Measurements from ENCODE around the gene IQSEC1. TPM values are rescaled to one million over a fixed set of nuclear protein-coding genes. Genes with fewer than 3 reads are reported as not detected.

IQSEC1 gene
- polyA plus RNA-seq, 2 of the 4 experiments (the other 2 are of a cell fraction) = 3.7 to 10.7 TPM

GRCh38 chr3:12898290-12898964, 174.8 kb downstream of the IQSEC1 start:
- no peak overlapping the region for H3K27ac ChIP-seq
- TF ChIP-seq KDM1A (IDR thresholded peaks at IDR 0.05; ENCODE audit: low read depth) (no peak), POLR2A (IDR thresholded peaks at IDR 0.05; ENCODE audit: low read length) (no peak), ZFP36 (IDR thresholded peaks at IDR 0.05; ENCODE audit: borderline replicate concordance, partially characterized antibody) (no peak), HES2 (IDR thresholded peaks at IDR 0.05) (no peak), ZSCAN20 (CRISPR knock-in tag; IDR thresholded peaks at IDR 0.05) (no peak), CHD4 (IDR thresholded peaks at IDR 0.05; ENCODE audit: borderline replicate concordance) (no peak), MYC (IDR thresholded peaks at IDR 0.05; ENCODE audit: borderline replicate concordance, low read length) (no peak), RCOR1 (IDR thresholded peaks at IDR 0.05; ENCODE audit: low read depth, low read length) (no peak), EHF (CRISPR knock-in tag; IDR thresholded peaks at IDR 0.05) (no peak), HOXA7 (CRISPR knock-in tag; IDR thresholded peaks at IDR 0.05) (no peak)
- TF ChIP-seq, protein P1, sequence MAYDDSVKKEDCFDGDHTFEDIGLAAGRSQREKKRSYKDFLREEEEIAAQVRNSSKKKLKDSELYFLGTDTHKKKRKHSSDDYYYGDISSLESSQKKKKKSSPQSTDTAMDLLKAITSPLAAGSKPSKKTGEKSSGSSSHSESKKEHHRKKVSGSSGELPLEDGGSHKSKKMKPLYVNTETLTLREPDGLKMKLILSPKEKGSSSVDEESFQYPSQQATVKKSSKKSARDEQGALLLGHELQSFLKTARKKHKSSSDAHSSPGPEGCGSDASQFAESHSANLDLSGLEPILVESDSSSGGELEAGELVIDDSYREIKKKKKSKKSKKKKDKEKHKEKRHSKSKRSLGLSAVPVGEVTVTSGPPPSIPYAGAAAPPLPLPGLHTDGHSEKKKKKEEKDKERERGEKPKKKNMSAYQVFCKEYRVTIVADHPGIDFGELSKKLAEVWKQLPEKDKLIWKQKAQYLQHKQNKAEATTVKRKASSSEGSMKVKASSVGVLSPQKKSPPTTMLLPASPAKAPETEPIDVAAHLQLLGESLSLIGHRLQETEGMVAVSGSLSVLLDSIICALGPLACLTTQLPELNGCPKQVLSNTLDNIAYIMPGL (CRISPR knock-in tag; IDR thresholded peaks at IDR 0.05; ENCODE audit: borderline replicate concordance) = no peak
- TF ChIP-seq, protein P2, sequence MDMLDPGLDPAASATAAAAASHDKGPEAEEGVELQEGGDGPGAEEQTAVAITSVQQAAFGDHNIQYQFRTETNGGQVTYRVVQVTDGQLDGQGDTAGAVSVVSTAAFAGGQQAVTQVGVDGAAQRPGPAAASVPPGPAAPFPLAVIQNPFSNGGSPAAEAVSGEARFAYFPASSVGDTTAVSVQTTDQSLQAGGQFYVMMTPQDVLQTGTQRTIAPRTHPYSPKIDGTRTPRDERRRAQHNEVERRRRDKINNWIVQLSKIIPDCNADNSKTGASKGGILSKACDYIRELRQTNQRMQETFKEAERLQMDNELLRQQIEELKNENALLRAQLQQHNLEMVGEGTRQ (IDR thresholded peaks at IDR 0.05) = no peak
- TF ChIP-seq, protein P3, sequence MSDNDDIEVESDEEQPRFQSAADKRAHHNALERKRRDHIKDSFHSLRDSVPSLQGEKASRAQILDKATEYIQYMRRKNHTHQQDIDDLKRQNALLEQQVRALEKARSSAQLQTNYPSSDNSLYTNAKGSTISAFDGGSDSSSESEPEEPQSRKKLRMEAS (IDR thresholded peaks at IDR 0.05) = no peak

GRCh38 chr3:12897381-12898289, 175.6 kb downstream of the IQSEC1 start:
- ATAC-seq (no peak), DNase-seq (ENCODE audit: low read depth in 1 of 2, low spot score in 1 of 2) (no peak), FAIRE-seq (no peak)
- Histone ChIP-seq H3K9me3 (no peaks in the 10 kb centered on the region), H3K27ac (no peak overlapping the region), H3K4me3 (no peak overlapping the region), H3K4me2 (no peak overlapping the region), H3K4me1 (no peaks in the 10 kb centered on the region)
- POLR2A ChIA-PET = no interaction called here
- CTCF ChIA-PET = interaction anchor here (0.6 to 1.4 kb wide), 8 partner anchors 8 to 417 kb away, joined by 3 to 4 read pairs (median 3); no protein-coding TSS in a partner anchor
- WGBS (ENCODE audit: missing lambda C conversion rate) = 74% methylated on average over 13 of the region's 13 CpGs
- TF ChIP-seq RCOR1 (IDR thresholded peaks at IDR 0.05; ENCODE audit: low read depth, low read length) (no peak), NPAS2 (CRISPR knock-in tag; IDR thresholded peaks at IDR 0.05; ENCODE audit: borderline replicate concordance) (no peak), CBX2 (IDR thresholded peaks at IDR 0.05; ENCODE audit: borderline replicate concordance, low read depth) (no peak)
- TF ChIP-seq, protein P4, sequence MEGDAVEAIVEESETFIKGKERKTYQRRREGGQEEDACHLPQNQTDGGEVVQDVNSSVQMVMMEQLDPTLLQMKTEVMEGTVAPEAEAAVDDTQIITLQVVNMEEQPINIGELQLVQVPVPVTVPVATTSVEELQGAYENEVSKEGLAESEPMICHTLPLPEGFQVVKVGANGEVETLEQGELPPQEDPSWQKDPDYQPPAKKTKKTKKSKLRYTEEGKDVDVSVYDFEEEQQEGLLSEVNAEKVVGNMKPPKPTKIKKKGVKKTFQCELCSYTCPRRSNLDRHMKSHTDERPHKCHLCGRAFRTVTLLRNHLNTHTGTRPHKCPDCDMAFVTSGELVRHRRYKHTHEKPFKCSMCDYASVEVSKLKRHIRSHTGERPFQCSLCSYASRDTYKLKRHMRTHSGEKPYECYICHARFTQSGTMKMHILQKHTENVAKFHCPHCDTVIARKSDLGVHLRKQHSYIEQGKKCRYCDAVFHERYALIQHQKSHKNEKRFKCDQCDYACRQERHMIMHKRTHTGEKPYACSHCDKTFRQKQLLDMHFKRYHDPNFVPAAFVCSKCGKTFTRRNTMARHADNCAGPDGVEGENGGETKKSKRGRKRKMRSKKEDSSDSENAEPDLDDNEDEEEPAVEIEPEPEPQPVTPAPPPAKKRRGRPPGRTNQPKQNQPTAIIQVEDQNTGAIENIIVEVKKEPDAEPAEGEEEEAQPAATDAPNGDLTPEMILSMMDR (IDR thresholded peaks at IDR 0.05) = no peak
- TF ChIP-seq, protein P5, sequence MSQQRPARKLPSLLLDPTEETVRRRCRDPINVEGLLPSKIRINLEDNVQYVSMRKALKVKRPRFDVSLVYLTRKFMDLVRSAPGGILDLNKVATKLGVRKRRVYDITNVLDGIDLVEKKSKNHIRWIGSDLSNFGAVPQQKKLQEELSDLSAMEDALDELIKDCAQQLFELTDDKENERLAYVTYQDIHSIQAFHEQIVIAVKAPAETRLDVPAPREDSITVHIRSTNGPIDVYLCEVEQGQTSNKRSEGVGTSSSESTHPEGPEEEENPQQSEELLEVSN (IDR thresholded peaks at IDR 0.05; ENCODE audit: borderline replicate concordance, low read depth) = no peak

More at GRCh38 chr3:12898290-12898964, 174.8 kb downstream of the IQSEC1 start:
- no peak overlapping the region for H3K4me3 ChIP-seq
- no peak for FAIRE-seq
- 87% methylated on average over 22 of the region's 22 CpGs for WGBS (ENCODE audit: missing lambda C conversion rate)
- H3K9me3 ChIP-seq = no peaks in the 10 kb centered on the region
- no peak for ATAC-seq
- CTCF ChIA-PET = interaction anchor here (1.0 to 1.4 kb wide), 5 partner anchors 8 to 75 kb away, joined by 3 to 4 read pairs (median 3); no protein-coding TSS in a partner anchor
- no peak overlapping the region for H3K4me2 ChIP-seq
- DNase-seq (ENCODE audit: low read depth in 1 of 2, low spot score in 1 of 2) = no peak
- POLR2A ChIA-PET = no interaction called here
- H3K4me1 ChIP-seq = no peaks in the 10 kb centered on the region

Measured in A549 (cell line).